ENCODE data around the gene HADHA. TPM values are rescaled to one million over a fixed set of nuclear protein-coding genes. Genes with fewer than 3 reads are reported as not detected.

The HADHA gene
- total RNA-seq, 1 experiment from 2014 or later = 112 TPM

GRCh38 chr2:26273501-26273900 lies 29.1 kb upstream of the HADHA start:
- Histone ChIP-seq H3K27ac (ENCODE audit: insufficient read length, low read depth, low read length) (no peak overlapping the region), H4K20me1 (ENCODE audit: control insufficient read depth, insufficient read depth, insufficient read length) (no peaks in the 10 kb centered on the region), H3K4me1 (ENCODE audit: insufficient read depth, low read length) (no peaks in the 10 kb centered on the region), H2AK5ac (ENCODE audit: insufficient read length, low read length) (no peak overlapping the region), H3K23me2 (ENCODE audit: insufficient read length, low read depth, low read length, poor library complexity, severe bottlenecking) (no peaks in the 10 kb centered on the region), H2BK15ac (ENCODE audit: low read depth, low read length) (no peak overlapping the region), H3K18ac (ENCODE audit: insufficient read length, low read depth, low read length) (no peak overlapping the region), H4K8ac (replicated peaks; ENCODE audit: insufficient read length, low read depth, low read length) (no peak overlapping the region), H3K9me3 (ENCODE audit: control insufficient read depth, low read depth, low read length) (no peaks in the 10 kb centered on the region), H2BK120ac (ENCODE audit: low read depth, low read length, poor library complexity, severe bottlenecking) (no peak overlapping the region), H3K9ac (ENCODE audit: extremely low read depth, insufficient read length, low read length) (no peak overlapping the region), H2AFZ (ENCODE audit: low read length) (no peak overlapping the region), H4K5ac (ENCODE audit: insufficient read length, low read depth, low read length) (no peak overlapping the region), H3K4ac (ENCODE audit: low read depth, low read length) (no peak overlapping the region), H3K27me3 (ENCODE audit: insufficient read depth, low read length) (no peaks in the 10 kb centered on the region), H2BK5ac (ENCODE audit: insufficient read length, low read length) (no peak overlapping the region), H4K91ac (ENCODE audit: insufficient read length, low read depth, low read length) (no peak overlapping the region), H3K79me1 (ENCODE audit: insufficient read depth, low read depth, low read length, poor library complexity, severe bottlenecking) (no peaks in the 10 kb centered on the region), H2BK20ac (ENCODE audit: low read depth, low read length, poor library complexity, severe bottlenecking) (no peak overlapping the region), H3K79me2 (ENCODE audit: insufficient read depth, low read length) (no peaks in the 10 kb centered on the region), H3K14ac (ENCODE audit: insufficient read depth, low read length) (no peak overlapping the region), H3K4me2 (ENCODE audit: insufficient read depth, insufficient read length, low read length) (no peak overlapping the region), H3K56ac (ENCODE audit: insufficient read length, low read depth, low read length) (no peak overlapping the region), H3K23ac (ENCODE audit: insufficient read length, low read depth, low read length) (no peak overlapping the region), H2BK12ac (ENCODE audit: insufficient read length, low read depth, low read length) (no peak overlapping the region), H3T11ph (ENCODE audit: low read length) (no peak overlapping the region)
- H3K27me3 Mint-ChIP-seq (ENCODE audit: low read depth) = no peaks in the 10 kb centered on the region
- H3K27ac Mint-ChIP-seq = peak overlapping the region in 1 of 3 experiments; percentile 14; a peak in 1 of 7 replicates
- H3K4me1 Mint-ChIP-seq = no peaks in the 10 kb centered on the region
- no peaks in the 10 kb centered on the region for H3K9me3 Mint-ChIP-seq
- H3K36me3 Mint-ChIP-seq (ENCODE audit: insufficient read depth in 1 of 3, low read depth in 3 of 3) = peaks cover 2 to 8% (median 3%) of the 10 kb centered on the region in 3 experiments; a peak in 5 of 7 replicates
- H3K4me3 Mint-ChIP-seq = no peak overlapping the region
- DNase-seq = no peak
- WGBS (ENCODE audit: extremely low coverage, insufficient read length, low lambda C conversion rate) = no CpG with 5 or more reads among the region's 2 CpGs
- TF ChIP-seq CTCF (conservative IDR thresholded peaks at IDR 0.05) = no peak

Measured in H9 (cell line).